IgD-negative memory B cell (primary cell): ENCODE measurements around the gene MGMT. TPM values are rescaled to one million over a fixed set of nuclear protein-coding genes. Genes with fewer than 3 reads are reported as not detected.

Source experiments
- H3K27ac Mint-ChIP-seq, 3 donors: one replicate each; pipeline ENCODE4 v1.8.0; 2020 to 2022; ENCODE audit warnings: mild to moderate bottlenecking in 3 of 3, mixed read lengths in 3 of 3, moderate library complexity in 1 of 3
- H3K27me3 Mint-ChIP-seq: one replicate; pipeline ENCODE4 v1.8.0; 2021; ENCODE audit warnings: mixed read lengths
- H3K36me3 Mint-ChIP-seq: one replicate; pipeline ENCODE4 v1.8.0; 2020; ENCODE audit warnings: mild to moderate bottlenecking, mixed read lengths
- H3K4me1 Mint-ChIP-seq, 3 donors: one replicate each; pipeline ENCODE4 v1.8.0; 2020 to 2022; ENCODE audit warnings: mixed read lengths in 3 of 3, mild to moderate bottlenecking in 1 of 3
- H3K4me3 Mint-ChIP-seq, 4 donors: one replicate each; pipeline ENCODE4 v1.8.0; 2020 to 2022; ENCODE audit warnings: mild to moderate bottlenecking in 4 of 4, mixed read lengths in 4 of 4, moderate library complexity in 3 of 4
- H3K9me3 Mint-ChIP-seq, 3 donors: one replicate each; pipeline ENCODE4 v1.8.0; 2020 to 2021; ENCODE audit warnings: mixed read lengths in 3 of 3, mild to moderate bottlenecking in 1 of 3
- polyA plus RNA-seq: library from polyadenylated mRNA; unstranded; fragments of 300-500 nt; fragmentation: Illumina TruSeq; gene quantifications from one replicate; pipeline ENCODE4 v1.2.3, GENCODE V29; 2021

Gene MGMT
- polyA plus RNA-seq, 1 donor from 2014 or later: 35.1 TPM

GRCh38 chr10:129647590-129647989 is 180.5 kb downstream of the MGMT start:
- no peaks in the 10 kb centered on the region for H3K27me3 Mint-ChIP-seq
- H3K9me3 Mint-ChIP-seq: no peaks in the 10 kb centered on the region
- H3K4me3 Mint-ChIP-seq: no peak overlapping the region
- H3K27ac Mint-ChIP-seq: no peak overlapping the region
- H3K4me1 Mint-ChIP-seq: peaks cover 0 to 2% (median 0%) of the 10 kb centered on the region in 3 donors
- peaks cover 6% of the 10 kb centered on the region for H3K36me3 Mint-ChIP-seq

- Mint-ChIP-seq H3K9me3 (no peaks in the 10 kb centered on the region), H3K36me3 (peaks cover 6% of the 10 kb centered on the region), H3K4me3 (no peak overlapping the region), H3K27ac (no peak overlapping the region), H3K27me3 (no peaks in the 10 kb centered on the region), H3K4me1 (peaks cover 0 to 3% (median 0%) of the 10 kb centered on the region in 3 donors)
Measured at GRCh38 chr10:129648856-129649255, 181.8 kb downstream of the MGMT start.

GRCh38 chr10:129652021-129652420 is 185.0 kb downstream of the MGMT start:
- H3K9me3 Mint-ChIP-seq: no peaks in the 10 kb centered on the region

GRCh38 chr10:129652521-129653201 is 185.6 kb downstream of the MGMT start:
- peaks cover 7% of the 10 kb centered on the region for H3K36me3 Mint-ChIP-seq
- no peak overlapping the region for H3K4me3 Mint-ChIP-seq
- no peaks in the 10 kb centered on the region for H3K27me3 Mint-ChIP-seq
- no peaks in the 10 kb centered on the region for H3K9me3 Mint-ChIP-seq
- H3K27ac Mint-ChIP-seq: peak overlapping the region in 1 of 3 donors; percentile 63
- H3K4me1 Mint-ChIP-seq: peaks cover 0 to 3% (median 0%) of the 10 kb centered on the region in 3 donors

More at GRCh38 chr10:129652021-129652420, 185.0 kb downstream of the MGMT start:
- no peak overlapping the region for H3K27ac Mint-ChIP-seq
- no peaks in the 10 kb centered on the region for H3K27me3 Mint-ChIP-seq
- H3K4me1 Mint-ChIP-seq: peaks cover 0 to 3% (median 0%) of the 10 kb centered on the region in 3 donors
- H3K4me3 Mint-ChIP-seq: peak overlapping the region in 1 of 4 donors; percentile 39
- peaks cover 7% of the 10 kb centered on the region for H3K36me3 Mint-ChIP-seq

DNA sequence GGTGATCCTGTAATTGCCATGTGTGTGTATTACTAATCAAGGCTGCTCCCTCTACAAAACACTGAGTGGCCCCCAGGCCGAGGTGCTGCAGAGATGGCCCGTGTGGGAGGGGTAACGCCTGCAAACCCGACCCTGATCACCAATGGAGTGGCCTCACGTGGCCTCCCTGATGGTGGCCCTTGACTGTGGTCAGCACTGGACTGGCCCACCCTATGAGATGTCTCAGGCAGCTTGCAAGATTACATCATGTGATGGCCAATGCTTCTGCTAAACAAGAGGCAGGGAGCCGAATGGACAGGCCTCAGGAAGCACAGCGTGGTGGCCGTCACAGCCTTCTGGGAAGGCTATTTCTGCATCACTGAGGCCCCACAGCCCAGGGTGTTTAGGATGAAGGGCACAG is 186.4 kb downstream of the MGMT start:
- H3K9me3 Mint-ChIP-seq: no peaks in the 10 kb centered on the region
- H3K27me3 Mint-ChIP-seq: no peaks in the 10 kb centered on the region
- H3K36me3 Mint-ChIP-seq: peaks cover 7% of the 10 kb centered on the region
- H3K4me1 Mint-ChIP-seq: peaks cover 0 to 3% (median 0%) of the 10 kb centered on the region in 3 donors
- no peak overlapping the region for H3K27ac Mint-ChIP-seq
- H3K4me3 Mint-ChIP-seq: no peak overlapping the region

- Mint-ChIP-seq H3K4me3 (no peak overlapping the region), H3K27ac (no peak overlapping the region), H3K27me3 (no peaks in the 10 kb centered on the region), H3K9me3 (no peaks in the 10 kb centered on the region), H3K4me1 (peaks cover 0 to 3% (median 0%) of the 10 kb centered on the region in 3 donors), H3K36me3 (peaks cover 7% of the 10 kb centered on the region)
Measured at GRCh38 chr10:129653861-129654260, 186.8 kb downstream of the MGMT start.

DNA sequence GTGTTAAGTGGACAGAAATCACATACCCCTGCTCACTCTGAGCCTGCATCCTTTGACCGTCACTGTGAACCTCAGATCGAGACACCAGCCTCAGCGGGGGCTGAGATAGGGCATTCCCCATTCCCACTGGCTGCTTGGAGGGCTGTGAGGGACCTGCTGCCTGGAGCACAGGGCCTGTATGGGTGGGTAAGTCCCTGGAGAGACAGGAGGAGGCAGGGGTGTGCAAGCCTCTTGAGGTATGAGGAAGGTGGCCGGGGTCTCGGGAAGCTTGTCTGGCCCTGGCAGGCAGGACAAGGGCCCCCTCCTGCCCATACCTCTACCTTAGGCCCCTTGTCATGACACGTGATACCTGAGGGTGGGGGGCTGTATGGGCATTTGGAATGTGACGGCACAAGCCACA is 187.4 kb downstream of the MGMT start:
- Mint-ChIP-seq H3K4me1 (peaks cover 0 to 3% (median 0%) of the 10 kb centered on the region in 3 donors), H3K4me3 (no peak overlapping the region), H3K27ac (no peak overlapping the region), H3K9me3 (no peaks in the 10 kb centered on the region), H3K36me3 (peaks cover 7% of the 10 kb centered on the region), H3K27me3 (no peaks in the 10 kb centered on the region)

DNA sequence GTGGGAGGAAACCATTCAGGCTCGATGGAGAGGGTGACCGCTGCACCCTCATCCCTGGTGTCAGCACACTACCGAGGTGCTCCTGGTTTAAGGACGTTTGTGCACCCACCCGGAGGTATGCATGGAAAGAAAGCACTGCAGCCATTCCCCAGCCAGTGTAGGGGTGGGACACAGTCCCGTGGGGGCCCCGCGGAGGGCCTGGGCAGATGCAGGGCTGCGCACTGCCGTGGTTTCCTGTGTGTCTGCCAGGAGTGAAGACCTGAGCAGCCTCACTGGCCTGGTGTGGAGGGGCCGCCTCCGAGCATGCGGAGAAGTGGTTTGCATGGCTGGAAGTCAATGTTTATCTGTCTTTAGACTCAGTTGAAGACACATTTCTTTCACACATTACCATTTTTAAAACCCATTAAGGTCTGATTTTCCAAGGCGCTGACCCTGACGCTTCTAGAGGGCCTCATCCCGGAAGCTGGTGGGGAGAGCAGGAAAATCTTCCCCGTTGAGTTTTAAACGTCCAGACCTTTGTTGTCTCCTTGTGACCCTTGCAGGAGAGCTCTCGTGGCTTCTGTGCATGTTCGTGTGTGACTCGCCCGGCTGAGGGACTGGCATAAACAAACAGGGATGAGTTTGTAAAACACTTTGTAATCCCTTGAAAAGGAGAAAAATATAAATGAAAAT is 188.1 kb downstream of the MGMT start:
- Mint-ChIP-seq H3K9me3 (no peaks in the 10 kb centered on the region), H3K27me3 (no peaks in the 10 kb centered on the region), H3K4me1 (peaks cover 0 to 3% (median 1%) of the 10 kb centered on the region in 3 donors), H3K36me3 (peaks cover 7% of the 10 kb centered on the region), H3K4me3 (no peak overlapping the region), H3K27ac (no peak overlapping the region)

DNA sequence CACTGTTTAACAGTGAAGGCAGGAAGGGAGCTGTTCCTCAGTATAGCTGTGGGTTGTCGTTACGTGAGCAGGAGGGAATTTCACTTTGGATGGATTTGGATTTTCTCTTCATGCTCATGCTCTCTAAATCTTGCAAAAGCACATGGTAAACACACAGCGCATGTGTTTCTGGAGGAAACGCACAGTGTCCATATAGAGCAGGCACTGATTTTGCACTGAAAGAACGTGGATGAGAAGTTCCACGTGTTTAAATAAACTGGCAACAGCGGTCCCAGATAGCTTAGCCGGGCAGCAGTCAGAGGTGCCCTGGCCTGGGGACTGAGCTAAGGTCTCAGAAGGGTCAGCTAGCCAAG is 188.6 kb downstream of the MGMT start:
- H3K27me3 Mint-ChIP-seq: no peaks in the 10 kb centered on the region
- no peak overlapping the region for H3K4me3 Mint-ChIP-seq
- no peaks in the 10 kb centered on the region for H3K9me3 Mint-ChIP-seq
- H3K4me1 Mint-ChIP-seq: peaks cover 0 to 3% (median 1%) of the 10 kb centered on the region in 3 donors
- no peak overlapping the region for H3K27ac Mint-ChIP-seq
- H3K36me3 Mint-ChIP-seq: peaks cover 7% of the 10 kb centered on the region

- H3K4me3 Mint-ChIP-seq: no peak overlapping the region
- H3K27ac Mint-ChIP-seq: peak overlapping the region in 1 of 3 donors; percentile 67
- peaks cover 7% of the 10 kb centered on the region for H3K36me3 Mint-ChIP-seq
- no peaks in the 10 kb centered on the region for H3K27me3 Mint-ChIP-seq
- no peaks in the 10 kb centered on the region for H3K9me3 Mint-ChIP-seq
- H3K4me1 Mint-ChIP-seq: peaks cover 0 to 3% (median 1%) of the 10 kb centered on the region in 3 donors
Measured at GRCh38 chr10:129656642-129657041, 189.6 kb downstream of the MGMT start.

- no peak overlapping the region for H3K27ac Mint-ChIP-seq
- peaks cover under 1 to 6% (median 4%) of the 10 kb centered on the region in 3 donors for H3K9me3 Mint-ChIP-seq
- no peaks in the 10 kb centered on the region for H3K27me3 Mint-ChIP-seq
- no peak overlapping the region for H3K4me3 Mint-ChIP-seq
- peaks cover 7% of the 10 kb centered on the region for H3K36me3 Mint-ChIP-seq
- peaks cover 0 to 3% (median 1%) of the 10 kb centered on the region in 3 donors for H3K4me1 Mint-ChIP-seq
Measured at GRCh38 chr10:129657297-129658017, 190.4 kb downstream of the MGMT start.

- H3K27ac Mint-ChIP-seq: no peak overlapping the region
- H3K36me3 Mint-ChIP-seq: peaks cover 6% of the 10 kb centered on the region
- H3K27me3 Mint-ChIP-seq: no peaks in the 10 kb centered on the region
- peaks cover 4 to 15% (median 5%) of the 10 kb centered on the region in 3 donors for H3K9me3 Mint-ChIP-seq
- peaks cover 0 to 3% (median 1%) of the 10 kb centered on the region in 3 donors for H3K4me1 Mint-ChIP-seq
- no peak overlapping the region for H3K4me3 Mint-ChIP-seq
Measured at GRCh38 chr10:129658376-129659072, 191.5 kb downstream of the MGMT start.

- H3K27me3 Mint-ChIP-seq: no peaks in the 10 kb centered on the region
- H3K4me3 Mint-ChIP-seq: no peak overlapping the region
Measured at GRCh38 chr10:129659508-129660268, 192.6 kb downstream of the MGMT start.

DNA sequence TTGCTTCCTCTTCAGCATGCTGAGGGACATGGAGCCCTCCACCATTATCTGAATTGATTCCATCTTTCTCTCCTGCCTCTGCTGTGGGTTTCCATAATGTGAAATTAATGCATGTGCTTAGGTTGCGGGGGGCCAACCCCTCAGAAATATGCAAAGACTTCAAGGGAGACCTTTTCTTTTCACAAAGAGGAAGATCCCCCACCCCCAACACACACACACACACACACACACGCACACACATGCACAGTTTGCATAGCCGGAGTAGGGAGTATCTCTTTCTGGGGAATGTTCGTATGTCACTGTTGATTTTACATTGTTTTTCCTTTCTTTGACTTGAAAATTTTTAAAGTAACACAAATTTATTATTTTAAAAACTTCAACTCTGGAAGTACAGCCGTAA is 193.5 kb downstream of the MGMT start:
- Mint-ChIP-seq H3K27ac (no peak overlapping the region), H3K9me3 (peaks cover 5 to 27% (median 11%) of the 10 kb centered on the region in 3 donors), H3K36me3 (peaks cover 9% of the 10 kb centered on the region), H3K27me3 (no peaks in the 10 kb centered on the region), H3K4me1 (peaks cover 0 to 1% (median 1%) of the 10 kb centered on the region in 3 donors), H3K4me3 (no peak overlapping the region)

More at GRCh38 chr10:129659508-129660268, 192.6 kb downstream of the MGMT start:
- Mint-ChIP-seq H3K36me3 (peaks cover 6% of the 10 kb centered on the region), H3K9me3 (peaks cover 5 to 24% (median 8%) of the 10 kb centered on the region in 3 donors), H3K4me1 (peaks cover 0 to 1% (median 0%) of the 10 kb centered on the region in 3 donors), H3K27ac (no peak overlapping the region)
